ENCODE data around the gene GUK1. TPM values are rescaled to one million over a fixed set of nuclear protein-coding genes. Genes with fewer than 3 reads are reported as not detected.

GUK1 gene
- polyA plus RNA-seq, 1 experiment = 177 TPM

- Histone ChIP-seq H3K27me3 (ENCODE audit: control insufficient read depth, insufficient read depth, low read length) (no peaks in the 10 kb centered on the region), H3K4me3 (ENCODE audit: low read depth, low read length) (no peak overlapping the region), H3K27ac (ENCODE audit: low read depth, low read length) (no peak overlapping the region), H3K9me3 (ENCODE audit: control insufficient read depth, insufficient read depth, low read length) (peaks cover 7% of the 10 kb centered on the region)
- POLR2A ChIA-PET = no interaction called here
- TF ChIP-seq, protein P1, sequence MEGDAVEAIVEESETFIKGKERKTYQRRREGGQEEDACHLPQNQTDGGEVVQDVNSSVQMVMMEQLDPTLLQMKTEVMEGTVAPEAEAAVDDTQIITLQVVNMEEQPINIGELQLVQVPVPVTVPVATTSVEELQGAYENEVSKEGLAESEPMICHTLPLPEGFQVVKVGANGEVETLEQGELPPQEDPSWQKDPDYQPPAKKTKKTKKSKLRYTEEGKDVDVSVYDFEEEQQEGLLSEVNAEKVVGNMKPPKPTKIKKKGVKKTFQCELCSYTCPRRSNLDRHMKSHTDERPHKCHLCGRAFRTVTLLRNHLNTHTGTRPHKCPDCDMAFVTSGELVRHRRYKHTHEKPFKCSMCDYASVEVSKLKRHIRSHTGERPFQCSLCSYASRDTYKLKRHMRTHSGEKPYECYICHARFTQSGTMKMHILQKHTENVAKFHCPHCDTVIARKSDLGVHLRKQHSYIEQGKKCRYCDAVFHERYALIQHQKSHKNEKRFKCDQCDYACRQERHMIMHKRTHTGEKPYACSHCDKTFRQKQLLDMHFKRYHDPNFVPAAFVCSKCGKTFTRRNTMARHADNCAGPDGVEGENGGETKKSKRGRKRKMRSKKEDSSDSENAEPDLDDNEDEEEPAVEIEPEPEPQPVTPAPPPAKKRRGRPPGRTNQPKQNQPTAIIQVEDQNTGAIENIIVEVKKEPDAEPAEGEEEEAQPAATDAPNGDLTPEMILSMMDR (IDR thresholded peaks at IDR 0.05; ENCODE audit: low read depth, low read length) = no peak
- CTCF ChIA-PET = interaction anchor here (1.1 to 1.3 kb wide), 2 partner anchors 115 to 278 kb away, joined by 3 read pairs; no protein-coding TSS in a partner anchor
- DNase-seq (ENCODE audit: low read depth, low spot score) = no peak
These were observed 25.3 kb upstream of the GUK1 start for GRCh38 chr1:228114827-228115226.

- no peak for DNase-seq (ENCODE audit: low read depth, low spot score)
- POLR2A ChIA-PET = no interaction called here
- CTCF ChIA-PET = no interaction called here
- H3K27ac ChIP-seq (ENCODE audit: low read depth, low read length) = no peak overlapping the region
- TF ChIP-seq, protein P1 (IDR thresholded peaks at IDR 0.05; ENCODE audit: low read depth, low read length) = no peak
- H3K4me3 ChIP-seq (ENCODE audit: low read depth, low read length) = no peak overlapping the region
- peaks cover 7% of the 10 kb centered on the region for H3K9me3 ChIP-seq (ENCODE audit: control insufficient read depth, insufficient read depth, low read length)
- no peaks in the 10 kb centered on the region for H3K27me3 ChIP-seq (ENCODE audit: control insufficient read depth, insufficient read depth, low read length)
These were observed 22.7 kb upstream of the GUK1 start for GRCh38 chr1:228117335-228117734.

DNA sequence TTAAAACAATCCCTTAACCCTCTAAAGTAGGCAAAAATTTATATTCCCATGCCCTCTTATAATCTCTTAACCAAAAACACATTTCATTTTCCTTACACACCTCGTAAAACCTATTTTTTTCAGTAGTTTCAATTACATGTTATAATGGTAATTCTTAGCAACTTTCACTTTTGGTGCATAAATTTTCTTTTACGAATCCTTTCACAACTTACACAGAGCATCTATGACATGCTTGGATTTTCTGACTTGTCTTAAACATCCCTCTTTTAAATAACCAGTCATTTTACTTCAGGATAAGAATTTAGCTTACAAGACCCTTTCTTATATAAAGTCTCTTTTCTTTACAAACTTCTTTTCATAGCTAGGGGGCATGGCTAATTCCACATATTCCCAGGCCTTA is 22.0 kb upstream of the GUK1 start:
- TF ChIP-seq, protein P1 (IDR thresholded peaks at IDR 0.05; ENCODE audit: low read depth, low read length) = no peak
- ChIA-PET CTCF (interaction anchor here (1.3 kb wide), 1 partner anchor 13 kb away, joined by 10 read pairs; no protein-coding TSS in a partner anchor), POLR2A (no interaction called here)
- Histone ChIP-seq H3K9me3 (ENCODE audit: control insufficient read depth, insufficient read depth, low read length) (peaks cover 7% of the 10 kb centered on the region), H3K4me3 (ENCODE audit: low read depth, low read length) (no peak overlapping the region), H3K27me3 (ENCODE audit: control insufficient read depth, insufficient read depth, low read length) (peaks cover 2% of the 10 kb centered on the region), H3K27ac (ENCODE audit: low read depth, low read length) (no peak overlapping the region)
- DNase-seq (ENCODE audit: low read depth, low spot score) = no peak

- Histone ChIP-seq H3K9me3 (ENCODE audit: control insufficient read depth, insufficient read depth, low read length) (peaks cover 7% of the 10 kb centered on the region), H3K27me3 (ENCODE audit: control insufficient read depth, insufficient read depth, low read length) (peaks cover 9% of the 10 kb centered on the region), H3K27ac (ENCODE audit: low read depth, low read length) (no peak overlapping the region), H3K4me3 (ENCODE audit: low read depth, low read length) (no peak overlapping the region)
- TF ChIP-seq, protein P1 (IDR thresholded peaks at IDR 0.05; ENCODE audit: low read depth, low read length) = no peak
- ChIA-PET CTCF (interaction anchor here (3.2 kb wide), 1 partner anchor 11 kb away, joined by 16 read pairs; no protein-coding TSS in a partner anchor), POLR2A (interaction anchor here (0.6 to 0.8 kb wide), 2 partner anchors 20 to 192 kb away, joined by 3 read pairs; partner anchors contain the start of gene GUK1)
- DNase-seq (ENCODE audit: low read depth, low spot score) = no peak
These were observed 19.7 kb upstream of the GUK1 start for GRCh38 chr1:228120351-228120750.

DNA sequence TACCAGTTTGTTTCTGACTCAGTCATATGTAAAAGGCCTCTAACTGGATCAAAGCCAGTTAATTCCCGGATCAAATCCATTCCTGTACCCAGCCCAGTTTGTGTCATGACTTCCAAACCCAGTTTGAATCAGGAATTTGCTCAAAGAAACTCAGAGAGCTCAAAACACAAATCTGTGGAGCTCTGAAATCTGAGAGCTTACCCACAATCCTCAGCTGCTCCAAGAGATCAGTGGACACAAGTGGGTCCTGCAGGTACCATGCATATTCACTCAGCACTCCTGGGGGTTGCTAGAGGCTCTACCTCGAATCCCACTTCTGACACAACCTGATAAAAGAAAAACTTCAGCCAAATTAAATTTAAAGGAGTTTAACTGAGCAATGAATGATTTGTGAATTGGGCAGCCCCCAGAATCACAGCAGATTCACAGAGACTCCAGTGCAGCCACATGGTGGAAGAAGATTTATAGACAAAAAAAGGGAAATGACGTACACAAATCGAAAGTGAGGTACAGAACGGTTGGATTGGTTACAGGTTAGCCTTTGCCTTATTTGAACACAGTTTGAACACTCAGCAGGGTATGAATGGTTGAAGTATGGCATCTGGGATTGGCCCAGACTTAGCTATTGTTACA is 19.1 kb upstream of the GUK1 start:
- Histone ChIP-seq H3K4me3 (ENCODE audit: low read depth, low read length) (no peak overlapping the region), H3K27ac (ENCODE audit: low read depth, low read length) (no peak overlapping the region), H3K27me3 (ENCODE audit: control insufficient read depth, insufficient read depth, low read length) (peaks cover 9% of the 10 kb centered on the region), H3K9me3 (ENCODE audit: control insufficient read depth, insufficient read depth, low read length) (peaks cover 7% of the 10 kb centered on the region)
- ChIA-PET CTCF (interaction anchor here (0.7 to 3.2 kb wide), 2 partner anchors 10 to 121 kb away, joined by 3 to 16 read pairs; no protein-coding TSS in a partner anchor), POLR2A (no interaction called here)
- DNase-seq (ENCODE audit: low read depth, low spot score) = no peak
- TF ChIP-seq, protein P1 (IDR thresholded peaks at IDR 0.05; ENCODE audit: low read depth, low read length) = no peak
